ENCODE results near the gene CARS1.

Gene CARS1

DNA sequence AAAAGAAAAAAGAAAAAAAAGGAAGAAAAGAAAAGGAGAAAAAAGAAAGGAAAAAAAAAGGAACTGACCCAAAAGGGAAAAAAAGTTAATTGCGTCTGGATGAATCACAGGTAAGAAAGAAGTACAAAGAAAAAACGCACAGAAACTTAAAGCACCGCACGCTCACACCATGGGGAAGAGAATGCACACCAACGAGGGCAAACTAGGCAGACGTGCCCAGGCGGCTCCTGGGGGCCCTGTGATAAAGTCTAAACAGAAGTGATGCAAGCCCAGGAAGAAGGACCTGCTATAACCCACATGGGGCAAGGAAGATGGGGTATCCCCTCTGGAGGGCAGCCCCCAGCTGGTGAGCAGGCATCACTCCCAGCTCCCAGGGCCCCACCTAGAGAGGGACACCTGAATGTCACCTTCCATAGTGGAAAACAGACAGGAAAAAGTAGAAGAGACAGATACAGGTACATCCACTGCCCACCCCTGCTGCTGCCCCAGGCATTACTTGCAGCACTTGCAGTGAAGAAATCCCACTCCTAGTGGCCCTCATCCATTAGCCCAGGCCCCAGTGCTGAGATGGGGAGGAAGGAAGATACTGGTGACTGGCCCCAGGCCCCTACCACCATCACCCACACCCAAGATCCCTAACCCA lies 94.0 kb downstream of the CARS1 start:
- in situ Hi-C loops (cut with HindIII; ENCODE audit: low sequenced_read_pairs), result no loop called here

- in situ Hi-C loops (cut with HindIII; ENCODE audit: low sequenced_read_pairs), result no loop called here
Measured at GRCh38 chr11:2961080-2961479, 96.1 kb downstream of the CARS1 start.

DNA sequence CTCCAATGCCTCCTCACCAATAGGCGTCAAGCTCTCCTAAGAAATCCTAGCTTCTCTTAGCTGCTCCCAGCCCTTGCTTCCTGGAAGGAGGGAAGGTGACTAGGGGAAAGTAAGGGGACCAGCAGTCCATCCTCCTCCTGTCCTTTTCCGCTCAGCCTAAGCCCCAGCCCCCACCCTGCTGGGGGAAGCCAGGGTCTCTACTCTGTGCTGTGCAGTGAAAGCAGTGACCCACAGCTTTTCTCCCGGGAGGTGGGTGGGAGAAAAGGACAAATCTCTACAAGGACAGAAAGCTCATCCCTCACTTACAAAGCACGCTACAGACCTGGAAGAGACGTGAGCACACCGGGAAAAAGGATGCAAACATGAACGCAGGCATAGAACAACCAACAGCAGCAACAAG lies 97.1 kb downstream of the CARS1 start:
- in situ Hi-C loops (cut with HindIII; ENCODE audit: low sequenced_read_pairs), result no loop called here

DNA sequence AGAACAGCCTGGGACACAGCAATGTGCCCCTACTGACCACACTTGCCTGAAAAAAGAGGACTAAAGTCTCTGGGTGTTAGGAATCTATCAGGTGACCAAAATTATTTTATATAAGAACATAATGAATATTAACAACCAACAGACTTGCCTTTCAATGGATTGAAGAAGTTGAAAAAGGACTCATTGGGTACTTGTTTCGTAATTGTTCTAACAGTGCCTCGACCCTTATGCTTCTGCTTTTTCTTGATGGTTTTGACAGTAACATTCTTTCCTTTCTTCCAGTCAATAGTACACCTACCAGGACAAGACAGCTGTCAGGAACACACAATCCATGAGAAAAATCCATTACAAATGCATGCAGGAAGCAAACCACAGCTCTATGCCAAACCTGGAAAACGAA lies 99.0 kb downstream of the CARS1 start:
- in situ Hi-C loops (cut with HindIII; ENCODE audit: low sequenced_read_pairs), result no loop called here

- in situ Hi-C loops (cut with HindIII; ENCODE audit: low sequenced_read_pairs), result no loop called here
Measured at GRCh38 chr11:2955906-2956476, 101.2 kb downstream of the CARS1 start.

DNA sequence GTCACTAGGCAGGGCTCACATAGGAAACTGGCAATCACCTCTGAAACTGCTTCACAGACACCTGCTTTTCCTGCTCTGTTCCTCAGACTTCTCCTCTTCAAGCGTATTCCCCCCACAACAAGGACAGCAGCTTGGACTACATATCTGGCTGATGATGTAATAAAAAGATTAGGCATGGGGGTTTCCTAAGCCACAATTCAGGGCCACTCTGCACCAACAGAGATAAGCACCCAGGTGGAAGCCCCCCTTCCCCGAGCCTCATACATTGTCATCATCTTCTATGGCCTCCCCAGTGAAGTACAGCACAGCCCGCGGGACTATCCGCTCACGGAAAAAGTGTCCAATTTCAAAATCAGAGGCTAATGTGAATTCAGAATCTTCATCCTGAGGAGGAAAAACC lies 103.0 kb downstream of the CARS1 start:
- in situ Hi-C loops (cut with HindIII; ENCODE audit: low sequenced_read_pairs), result no loop called here

DNA sequence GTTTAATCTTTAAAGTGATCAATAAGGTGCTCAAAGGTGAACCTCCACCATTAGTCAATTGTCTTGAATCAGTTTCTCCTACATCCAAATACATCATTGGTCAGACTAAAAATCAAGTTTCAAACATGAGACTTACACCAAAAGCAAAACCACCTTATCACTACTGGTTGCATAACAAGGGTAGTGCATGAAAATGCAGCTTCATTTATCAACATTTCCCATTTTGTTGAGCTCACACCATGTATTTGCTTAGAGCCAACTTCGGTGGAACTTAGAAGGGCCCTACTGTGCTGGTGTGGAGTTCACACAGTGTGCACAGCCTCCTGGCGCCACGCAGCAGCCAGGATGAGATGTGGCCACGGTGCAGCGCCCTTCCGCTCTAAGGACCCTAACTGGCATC lies 104.9 kb downstream of the CARS1 start:
- in situ Hi-C loops (cut with HindIII; ENCODE audit: low sequenced_read_pairs), result no loop called here

GRCh38 chr11:2951231-2952110 lies 105.8 kb downstream of the CARS1 start:
- in situ Hi-C loops (cut with HindIII; ENCODE audit: low sequenced_read_pairs), result no loop called here

Measured in DLD1 (cell line).